GM03348 (cell line): ENCODE measurements around the gene ZNF687.
"Not testable (repeated sequence)": the region's sequence is repeated elsewhere in the genome, so short reads cannot be mapped to it uniquely, and the experiment has no call there.

Experiments used
- DNase-seq: peaks from one replicate; pipeline ENCODE4 v3.0.0; 2012; ENCODE audit warnings: low spot score

ZNF687 gene, protein sequence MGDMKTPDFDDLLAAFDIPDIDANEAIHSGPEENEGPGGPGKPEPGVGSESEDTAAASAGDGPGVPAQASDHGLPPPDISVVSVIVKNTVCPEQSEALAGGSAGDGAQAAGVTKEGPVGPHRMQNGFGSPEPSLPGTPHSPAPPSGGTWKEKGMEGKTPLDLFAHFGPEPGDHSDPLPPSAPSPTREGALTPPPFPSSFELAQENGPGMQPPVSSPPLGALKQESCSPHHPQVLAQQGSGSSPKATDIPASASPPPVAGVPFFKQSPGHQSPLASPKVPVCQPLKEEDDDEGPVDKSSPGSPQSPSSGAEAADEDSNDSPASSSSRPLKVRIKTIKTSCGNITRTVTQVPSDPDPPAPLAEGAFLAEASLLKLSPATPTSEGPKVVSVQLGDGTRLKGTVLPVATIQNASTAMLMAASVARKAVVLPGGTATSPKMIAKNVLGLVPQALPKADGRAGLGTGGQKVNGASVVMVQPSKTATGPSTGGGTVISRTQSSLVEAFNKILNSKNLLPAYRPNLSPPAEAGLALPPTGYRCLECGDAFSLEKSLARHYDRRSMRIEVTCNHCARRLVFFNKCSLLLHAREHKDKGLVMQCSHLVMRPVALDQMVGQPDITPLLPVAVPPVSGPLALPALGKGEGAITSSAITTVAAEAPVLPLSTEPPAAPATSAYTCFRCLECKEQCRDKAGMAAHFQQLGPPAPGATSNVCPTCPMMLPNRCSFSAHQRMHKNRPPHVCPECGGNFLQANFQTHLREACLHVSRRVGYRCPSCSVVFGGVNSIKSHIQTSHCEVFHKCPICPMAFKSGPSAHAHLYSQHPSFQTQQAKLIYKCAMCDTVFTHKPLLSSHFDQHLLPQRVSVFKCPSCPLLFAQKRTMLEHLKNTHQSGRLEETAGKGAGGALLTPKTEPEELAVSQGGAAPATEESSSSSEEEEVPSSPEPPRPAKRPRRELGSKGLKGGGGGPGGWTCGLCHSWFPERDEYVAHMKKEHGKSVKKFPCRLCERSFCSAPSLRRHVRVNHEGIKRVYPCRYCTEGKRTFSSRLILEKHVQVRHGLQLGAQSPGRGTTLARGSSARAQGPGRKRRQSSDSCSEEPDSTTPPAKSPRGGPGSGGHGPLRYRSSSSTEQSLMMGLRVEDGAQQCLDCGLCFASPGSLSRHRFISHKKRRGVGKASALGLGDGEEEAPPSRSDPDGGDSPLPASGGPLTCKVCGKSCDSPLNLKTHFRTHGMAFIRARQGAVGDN

DNA sequence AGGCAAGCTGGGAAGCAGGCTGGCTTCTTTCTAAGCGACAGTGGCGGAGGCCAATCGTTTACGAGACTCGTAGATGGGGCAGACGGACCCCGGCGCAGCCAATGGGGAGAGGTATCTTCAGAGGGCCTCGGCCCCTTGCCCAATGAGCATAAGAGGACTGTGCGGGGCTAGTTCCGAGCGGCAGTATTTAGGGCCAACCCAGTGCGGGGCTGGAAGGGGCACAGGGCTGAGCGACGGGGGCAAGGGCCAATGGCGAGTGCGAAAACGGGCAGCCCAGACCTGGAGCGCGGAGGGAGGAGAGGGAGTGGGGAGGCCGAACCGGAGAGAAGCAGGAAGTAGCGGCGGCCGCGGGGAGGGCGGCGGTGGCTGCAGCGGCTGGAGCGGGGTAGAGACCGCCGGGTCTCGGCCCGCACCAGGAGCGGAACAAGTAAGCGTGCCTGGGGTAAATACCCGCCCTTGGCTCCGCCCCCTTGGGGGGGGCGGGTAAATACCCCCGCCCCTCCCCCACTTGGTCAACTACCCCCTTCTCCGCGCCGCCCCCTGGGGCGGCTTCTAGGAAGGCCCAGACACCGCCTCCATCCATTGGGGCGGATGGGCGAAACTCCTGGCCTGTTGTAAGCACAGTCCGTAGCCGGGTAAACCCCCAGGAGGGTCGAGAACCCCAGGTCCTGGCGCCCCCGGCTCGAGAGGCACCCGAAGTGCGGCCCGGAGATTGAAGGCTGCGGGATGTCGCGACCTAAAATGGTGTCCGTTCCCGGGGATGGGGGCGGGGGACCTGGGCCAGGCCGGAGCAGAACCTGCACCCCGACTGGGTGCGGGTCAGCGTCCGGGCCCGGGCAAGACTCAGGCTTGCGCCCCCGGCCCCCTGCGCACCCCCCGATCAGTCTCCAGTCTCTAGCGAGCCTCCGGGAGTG, at the start of gene ZNF687:
Gene ZNF687, plus strand, starts transcription at position 331 of the 914 bp plus-strand sequence. CDS start 3,993 bp downstream, outside the sequence.
- peak; percentile 99 for DNase-seq

GRCh38 chr1:151235235-151235634, 46.9 kb upstream of the ZNF687 start:
- no peak for DNase-seq

- no peak for DNase-seq
Observed at GRCh38 chr1:151237678-151238466, 44.2 kb upstream of the ZNF687 start.

DNA sequence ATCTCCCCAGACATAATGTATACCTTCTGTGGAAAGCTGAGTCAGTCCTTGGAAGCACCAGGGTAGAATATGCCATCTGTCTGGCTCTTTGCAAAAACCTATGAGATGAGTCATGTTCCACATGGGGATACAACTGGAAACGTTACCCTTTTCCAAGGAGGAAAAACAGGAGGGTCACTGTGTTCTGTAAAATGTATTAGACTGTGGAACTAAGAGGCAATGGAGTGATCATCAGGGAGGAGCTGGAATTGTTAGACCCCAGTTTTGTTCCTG, 43.7 kb upstream of the ZNF687 start:
- DNase-seq: peak; percentile 88

DNA sequence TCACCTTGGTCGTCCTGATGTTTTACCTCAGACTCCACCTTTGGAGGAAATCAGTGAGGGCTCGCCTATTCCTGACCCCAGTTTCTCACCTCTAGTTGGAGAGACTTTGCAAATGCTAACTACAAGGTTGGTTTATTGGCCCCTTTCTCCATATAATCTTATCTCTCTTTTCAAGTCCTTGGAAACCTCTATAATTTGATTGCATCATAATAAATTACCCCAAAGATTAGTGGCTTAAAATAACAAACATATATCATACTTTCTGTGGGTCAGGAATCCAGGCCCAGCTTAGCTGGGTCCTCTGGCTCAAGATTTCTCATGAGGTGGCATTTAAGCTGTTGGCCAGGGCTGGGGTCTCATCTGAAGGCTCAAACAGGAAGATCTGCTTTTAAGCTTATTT, 39.7 kb upstream of the ZNF687 start:
- no peak for DNase-seq

GRCh38 chr1:151243683-151244216, 38.3 kb upstream of the ZNF687 start:
- DNase-seq: no peak

GRCh38 chr1:151246786-151247185, 35.3 kb upstream of the ZNF687 start:
- no peak for DNase-seq

- DNase-seq: peak; percentile 78
Observed at GRCh38 chr1:151251656-151252470, 30.2 kb upstream of the ZNF687 start.

DNA sequence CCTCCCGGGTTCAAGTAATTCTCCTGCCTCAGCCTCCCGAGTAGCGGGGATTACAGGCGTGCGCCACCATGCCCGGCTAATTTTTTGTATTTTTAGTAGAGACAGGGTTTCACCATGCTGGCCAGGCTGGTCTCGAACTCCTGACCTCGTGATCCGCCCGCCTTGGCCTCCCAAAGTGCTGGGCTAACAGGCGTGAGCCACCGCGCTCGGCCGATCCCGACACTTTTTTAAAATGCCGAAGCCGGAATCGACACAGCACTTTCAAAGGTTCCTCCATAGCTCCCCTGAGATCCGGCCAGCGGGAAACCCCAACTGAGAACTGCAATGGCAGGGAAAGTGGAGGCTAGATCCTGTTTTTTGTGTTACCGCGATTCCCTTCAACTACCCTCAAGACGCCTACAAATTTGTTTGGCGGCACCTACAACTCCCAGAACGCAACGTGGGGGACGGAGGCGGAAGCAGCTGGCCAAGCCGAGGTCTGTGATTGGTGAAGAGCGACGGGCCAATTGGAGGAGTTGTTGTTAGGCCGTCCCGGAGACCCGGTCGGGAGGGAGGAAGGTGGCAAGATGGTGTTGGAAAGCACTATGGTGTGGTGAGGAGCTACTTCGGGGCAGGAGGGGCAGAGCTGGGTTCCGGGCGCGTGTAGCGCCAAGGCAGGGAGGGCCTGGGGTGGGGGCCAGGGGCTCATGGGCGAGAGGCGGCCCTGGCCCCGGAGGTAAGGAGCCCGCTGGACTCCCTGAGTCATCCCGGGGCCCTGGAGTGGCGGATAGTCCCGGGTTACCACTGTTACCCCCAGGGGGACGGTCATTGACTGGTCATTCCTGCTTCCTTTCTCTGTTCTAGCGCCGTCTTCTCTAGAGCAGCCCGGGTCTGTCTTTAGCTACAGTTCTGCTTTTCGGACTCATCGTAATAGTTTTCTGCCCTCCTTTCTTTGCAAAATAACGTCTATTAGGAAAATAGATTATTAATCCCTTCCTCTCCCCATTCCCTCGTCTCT, 27.6 kb upstream of the ZNF687 start, which contains the start of gene PSMD4:
Gene PSMD4, plus strand, starts transcription at position 518 of the 997 bp plus-strand sequence. Its CDS starts 49 bp downstream, at position 567.
- DNase-seq: peak; percentile 100

DNA sequence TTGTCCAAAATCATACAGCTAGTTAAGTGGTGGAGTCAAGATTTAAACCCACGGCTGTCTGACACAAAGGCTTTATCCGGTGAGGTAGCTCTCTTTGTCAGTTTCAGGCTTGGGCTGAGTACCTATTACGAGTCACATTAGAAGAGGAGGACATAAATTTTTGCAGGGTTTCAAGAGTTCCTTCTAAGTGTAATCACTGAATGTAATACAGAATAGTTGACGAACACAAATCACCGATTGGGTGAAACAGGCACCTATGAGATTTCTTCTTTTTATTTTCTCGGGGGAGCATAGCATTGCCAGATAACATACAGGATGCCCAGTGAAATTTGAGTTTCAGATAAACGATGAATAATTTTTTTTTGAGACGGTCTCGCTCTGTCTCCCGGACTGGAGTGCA, 26.7 kb upstream of the ZNF687 start:
- DNase-seq: no peak

DNA sequence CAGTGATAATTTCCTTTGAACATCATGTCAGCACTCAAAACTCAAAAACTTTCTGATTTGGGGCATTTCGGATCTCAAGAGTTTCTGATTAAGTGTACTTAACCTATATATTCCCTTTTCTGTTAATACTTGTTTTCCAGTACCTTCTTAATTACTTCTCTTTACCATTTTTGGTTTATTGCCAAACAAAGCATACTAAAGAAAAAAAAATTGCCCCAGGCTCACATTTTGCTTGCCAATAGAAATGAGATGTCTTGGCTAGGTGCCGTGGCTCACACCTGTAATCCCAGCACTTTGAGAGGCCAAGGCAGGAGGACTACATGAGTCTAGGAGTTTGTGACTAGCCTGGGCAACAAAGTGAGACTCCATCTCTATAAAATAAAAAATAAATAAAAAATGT, 22.7 kb upstream of the ZNF687 start:
- no peak for DNase-seq

DNA sequence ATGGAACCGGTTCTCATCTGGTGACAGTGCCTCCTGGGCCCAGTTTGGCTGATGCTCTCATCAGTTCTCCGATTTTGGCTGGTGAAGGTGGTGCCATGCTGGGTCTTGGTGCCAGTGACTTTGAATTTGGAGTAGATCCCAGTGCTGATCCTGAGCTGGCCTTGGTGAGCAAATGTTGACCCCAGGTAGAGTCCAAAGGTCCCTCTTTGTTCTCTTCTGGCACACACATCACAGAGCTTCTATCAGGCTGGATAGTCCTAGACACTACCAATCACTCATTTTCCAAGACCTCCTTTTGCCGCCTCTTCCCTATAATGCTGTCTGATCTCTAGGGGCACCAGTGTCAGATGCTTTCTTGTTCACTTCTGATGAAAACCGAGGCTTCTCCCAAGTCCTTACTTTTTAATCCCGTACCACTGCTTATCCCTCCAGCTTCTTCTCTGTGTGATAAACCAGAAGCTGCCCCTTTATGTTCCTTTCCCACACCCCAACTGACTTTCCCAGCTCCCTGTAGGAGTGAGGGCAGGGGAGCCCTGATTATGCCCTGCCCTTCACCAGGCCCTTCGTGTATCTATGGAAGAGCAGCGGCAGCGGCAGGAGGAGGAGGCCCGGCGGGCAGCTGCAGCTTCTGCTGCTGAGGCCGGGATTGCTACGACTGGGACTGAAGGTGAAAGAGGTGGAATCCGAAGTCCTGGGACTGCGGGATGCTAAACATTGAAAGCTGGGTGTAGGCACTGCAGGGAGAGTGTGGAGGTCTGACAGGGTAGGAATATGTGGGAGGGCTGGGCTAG, 16.5 kb upstream of the ZNF687 start:
- no peak for DNase-seq

GRCh38 chr1:151266315-151266714, 15.8 kb upstream of the ZNF687 start:
- DNase-seq: no peak

- DNase-seq: no peak
Observed at GRCh38 chr1:151266821-151267220, 15.3 kb upstream of the ZNF687 start.

- DNase-seq: no peak
Observed at GRCh38 chr1:151267760-151268159, 14.3 kb upstream of the ZNF687 start.

DNA sequence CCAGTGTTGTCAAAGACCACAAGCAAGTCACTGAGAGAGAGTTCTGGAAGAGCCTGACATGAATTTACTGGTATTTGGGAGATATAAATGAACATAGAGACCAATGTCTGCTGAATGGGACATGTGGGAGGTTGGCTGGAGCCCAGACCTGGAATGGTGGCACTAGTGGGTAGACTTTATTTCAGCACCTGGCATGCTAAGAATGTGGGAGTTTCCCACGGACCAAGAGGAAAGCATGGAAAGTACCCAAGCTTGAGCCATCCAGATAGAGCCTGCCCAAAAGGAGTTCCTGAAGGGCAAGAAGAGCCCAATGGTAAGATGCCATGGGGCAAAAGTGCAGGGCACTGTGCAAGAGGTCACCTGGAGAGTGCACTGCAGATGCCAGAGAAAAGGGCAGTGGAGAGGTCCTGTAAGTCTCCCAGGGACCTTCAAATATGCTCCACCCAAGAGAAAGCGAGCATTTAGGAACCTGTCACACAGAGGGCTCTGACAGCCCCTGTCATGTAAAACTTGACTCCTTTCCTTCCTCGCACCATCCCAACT, 8.1 kb upstream of the ZNF687 start:
- no peak for DNase-seq

DNA sequence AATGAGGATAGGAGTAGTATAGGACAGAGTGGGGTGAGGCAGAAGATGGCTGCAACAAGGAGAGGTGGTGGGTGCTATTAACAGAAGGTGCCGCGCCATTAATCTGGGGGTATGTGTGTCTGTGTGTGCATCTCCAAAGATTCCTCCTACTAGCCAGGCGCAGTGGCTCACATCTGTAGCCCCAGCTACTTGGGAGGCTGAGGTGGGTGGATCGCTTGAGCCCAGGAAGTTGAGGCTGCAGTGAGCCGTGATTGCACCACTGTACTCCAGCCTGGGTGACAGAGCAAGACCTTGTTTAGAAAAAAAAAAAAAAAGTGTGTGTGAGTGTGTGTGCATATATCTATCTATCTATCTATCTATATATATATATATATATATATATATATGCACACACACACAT, 6.8 kb upstream of the ZNF687 start:
- not testable (repeated sequence) for DNase-seq
